WTC11 (cell line): ENCODE data around the gene KDM4F. TPM values are rescaled to one million over a fixed set of nuclear protein-coding genes. Genes with fewer than 3 reads are reported as not detected.

Source experiments
- ATAC-seq: fragments of 200-7000 bp; cut with Tn5 transposase; 2 replicates; pipeline ENCODE4 v1.10.0; 2021; ENCODE audit warnings: mild to moderate bottlenecking, moderate library complexity
- CTCF ChIA-PET: fragments of 300-600 bp; sonication (Branson Sonifier 250); formaldehyde crosslinking; loops from one replicate; lab custom pipeline; 2021; ENCODE audit warnings: antibody characterized with exemption; lab: Charles Lee
- POLR2A ChIA-PET: fragments of 350-600 bp; sonication (Branson Sonifier 250); formaldehyde crosslinking; loops from one replicate; lab custom pipeline; 2021; ENCODE audit warnings: antibody characterized with exemption; lab: Charles Lee
- DNase-seq: peaks from one replicate; pipeline ENCODE4 v3.0.0; 2021; ENCODE audit warnings: low spot score
- H3K27ac Mint-ChIP-seq: 2 replicates; pipeline ENCODE4 v1.8.0; 2021; ENCODE audit warnings: mixed read lengths
- H3K27me3 Mint-ChIP-seq: 2 replicates; pipeline ENCODE4 v1.8.0; 2021; ENCODE audit warnings: low read depth, mild to moderate bottlenecking, moderate library complexity, mixed read lengths
- H3K36me3 Mint-ChIP-seq: 2 replicates; pipeline ENCODE4 v1.8.0; 2021; ENCODE audit warnings: mixed read lengths
- H3K4me1 Mint-ChIP-seq: 2 replicates; pipeline ENCODE4 v1.8.0; 2022; ENCODE audit warnings: mixed read lengths
- H3K4me3 Mint-ChIP-seq: 2 replicates; pipeline ENCODE4 v1.8.0; 2021; ENCODE audit warnings: mild to moderate bottlenecking, moderate library complexity, mixed read lengths
- H3K9me3 Mint-ChIP-seq: 2 replicates; pipeline ENCODE4 v1.8.0; 2021; ENCODE audit warnings: mixed read lengths
- ESRRA ChIP-seq: sonication (generic); formaldehyde crosslinking; IDR thresholded peaks from 2 replicates; pipeline ENCODE4 v1.8.1; 2022; ENCODE audit warnings: mild to moderate bottlenecking, missing genetic modification reagents, borderline replicate concordance
- FOXP1 ChIP-seq: sonication (generic); formaldehyde crosslinking; IDR thresholded peaks from 2 replicates; pipeline ENCODE4 v1.8.0; 2022; ENCODE audit warnings: missing genetic modification reagents, mild to moderate bottlenecking, moderate library complexity, borderline replicate concordance
- HMGA2 ChIP-seq: fragments of 250-450 bp; sonication (Bioruptor Pico); IDR thresholded peaks from 2 replicates; pipeline ENCODE4 v1.4.0; 2021; ENCODE audit warnings: mild to moderate bottlenecking, moderate library complexity
- KAT7 ChIP-seq: sonication (generic); formaldehyde crosslinking; IDR thresholded peaks from 2 replicates; pipeline ENCODE4 v1.8.1; 2023; ENCODE audit warnings: missing genetic modification reagents, mild to moderate bottlenecking, borderline replicate concordance
- SP1 ChIP-seq: sonication (generic); formaldehyde crosslinking; conservative IDR thresholded peaks from 2 replicates; pipeline ENCODE4 v1.8.1; 2022; ENCODE audit warnings: missing genetic modification reagents
- ZNF512 ChIP-seq: sonication (generic); formaldehyde crosslinking; IDR thresholded peaks from 2 replicates; pipeline ENCODE4 v1.8.1; 2022; ENCODE audit warnings: missing genetic modification reagents, borderline replicate concordance
- ZNF532 ChIP-seq: fragments of 250-450 bp; sonication (Bioruptor Pico); IDR thresholded peaks from 2 replicates; pipeline ENCODE4 v1.9.0; 2021; ENCODE audit warnings: mild to moderate bottlenecking, borderline replicate concordance
- total RNA-seq: library from RNA; stranded (reverse); gene quantifications from 3 replicates; pipeline ENCODE4 v1.2.3, GENCODE V29; 2021
- TF ChIP-seq, protein P1 (sequence below): sonication (generic); formaldehyde crosslinking; IDR thresholded peaks from 2 replicates; pipeline ENCODE4 v1.8.1; 2022; ENCODE audit warnings: mild to moderate bottlenecking, moderate library complexity, missing genetic modification reagents
- TF ChIP-seq, protein P2 (sequence below): sonication (generic); formaldehyde crosslinking; IDR thresholded peaks from 2 replicates; pipeline ENCODE4 v1.8.1; 2023; ENCODE audit warnings: mild to moderate bottlenecking, moderate library complexity, missing genetic modification reagents
- TF ChIP-seq, protein P3 (sequence below): sonication (generic); formaldehyde crosslinking; IDR thresholded peaks from 2 replicates; pipeline ENCODE4 v1.8.0; 2022; ENCODE audit warnings: missing genetic modification reagents
- TF ChIP-seq, protein P4 (sequence below): sonication (generic); formaldehyde crosslinking; IDR thresholded peaks from 2 replicates; pipeline ENCODE4 v1.8.0; 2023; ENCODE audit warnings: missing genetic modification reagents

Gene KDM4F
- total RNA-seq, 1 experiment from 2014 or later, result not detected

GRCh38 chr11:95089620-95090542 lies 40.7 kb downstream of the KDM4F start, which contains the start of gene ENDOD1 (continued):
- TF ChIP-seq ZNF512 (CRISPR knock-in tag) (no peak), FOXP1 (CRISPR knock-in tag) (peak; percentile 65; the same call in 1 of the 2 replicates), SP1 (CRISPR knock-in tag) (peak; percentile 71; the same call in 1 of the 2 replicates), ESRRA (CRISPR knock-in tag) (peak; percentile 43; the same call in 1 of the 2 replicates), HMGA2 (CRISPR knock-in tag) (no peak), KAT7 (CRISPR knock-in tag) (peak; percentile 97)
- TF ChIP-seq, protein P1, sequence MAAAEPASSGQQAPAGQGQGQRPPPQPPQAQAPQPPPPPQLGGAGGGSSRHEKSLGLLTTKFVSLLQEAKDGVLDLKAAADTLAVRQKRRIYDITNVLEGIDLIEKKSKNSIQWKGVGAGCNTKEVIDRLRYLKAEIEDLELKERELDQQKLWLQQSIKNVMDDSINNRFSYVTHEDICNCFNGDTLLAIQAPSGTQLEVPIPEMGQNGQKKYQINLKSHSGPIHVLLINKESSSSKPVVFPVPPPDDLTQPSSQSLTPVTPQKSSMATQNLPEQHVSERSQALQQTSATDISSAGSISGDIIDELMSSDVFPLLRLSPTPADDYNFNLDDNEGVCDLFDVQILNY (CRISPR knock-in tag), result peak; percentile 76
- TF ChIP-seq, protein P2, sequence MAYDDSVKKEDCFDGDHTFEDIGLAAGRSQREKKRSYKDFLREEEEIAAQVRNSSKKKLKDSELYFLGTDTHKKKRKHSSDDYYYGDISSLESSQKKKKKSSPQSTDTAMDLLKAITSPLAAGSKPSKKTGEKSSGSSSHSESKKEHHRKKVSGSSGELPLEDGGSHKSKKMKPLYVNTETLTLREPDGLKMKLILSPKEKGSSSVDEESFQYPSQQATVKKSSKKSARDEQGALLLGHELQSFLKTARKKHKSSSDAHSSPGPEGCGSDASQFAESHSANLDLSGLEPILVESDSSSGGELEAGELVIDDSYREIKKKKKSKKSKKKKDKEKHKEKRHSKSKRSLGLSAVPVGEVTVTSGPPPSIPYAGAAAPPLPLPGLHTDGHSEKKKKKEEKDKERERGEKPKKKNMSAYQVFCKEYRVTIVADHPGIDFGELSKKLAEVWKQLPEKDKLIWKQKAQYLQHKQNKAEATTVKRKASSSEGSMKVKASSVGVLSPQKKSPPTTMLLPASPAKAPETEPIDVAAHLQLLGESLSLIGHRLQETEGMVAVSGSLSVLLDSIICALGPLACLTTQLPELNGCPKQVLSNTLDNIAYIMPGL (CRISPR knock-in tag), result peak; percentile 56; the same call in 1 of the 2 replicates
- TF ChIP-seq, protein P3, sequence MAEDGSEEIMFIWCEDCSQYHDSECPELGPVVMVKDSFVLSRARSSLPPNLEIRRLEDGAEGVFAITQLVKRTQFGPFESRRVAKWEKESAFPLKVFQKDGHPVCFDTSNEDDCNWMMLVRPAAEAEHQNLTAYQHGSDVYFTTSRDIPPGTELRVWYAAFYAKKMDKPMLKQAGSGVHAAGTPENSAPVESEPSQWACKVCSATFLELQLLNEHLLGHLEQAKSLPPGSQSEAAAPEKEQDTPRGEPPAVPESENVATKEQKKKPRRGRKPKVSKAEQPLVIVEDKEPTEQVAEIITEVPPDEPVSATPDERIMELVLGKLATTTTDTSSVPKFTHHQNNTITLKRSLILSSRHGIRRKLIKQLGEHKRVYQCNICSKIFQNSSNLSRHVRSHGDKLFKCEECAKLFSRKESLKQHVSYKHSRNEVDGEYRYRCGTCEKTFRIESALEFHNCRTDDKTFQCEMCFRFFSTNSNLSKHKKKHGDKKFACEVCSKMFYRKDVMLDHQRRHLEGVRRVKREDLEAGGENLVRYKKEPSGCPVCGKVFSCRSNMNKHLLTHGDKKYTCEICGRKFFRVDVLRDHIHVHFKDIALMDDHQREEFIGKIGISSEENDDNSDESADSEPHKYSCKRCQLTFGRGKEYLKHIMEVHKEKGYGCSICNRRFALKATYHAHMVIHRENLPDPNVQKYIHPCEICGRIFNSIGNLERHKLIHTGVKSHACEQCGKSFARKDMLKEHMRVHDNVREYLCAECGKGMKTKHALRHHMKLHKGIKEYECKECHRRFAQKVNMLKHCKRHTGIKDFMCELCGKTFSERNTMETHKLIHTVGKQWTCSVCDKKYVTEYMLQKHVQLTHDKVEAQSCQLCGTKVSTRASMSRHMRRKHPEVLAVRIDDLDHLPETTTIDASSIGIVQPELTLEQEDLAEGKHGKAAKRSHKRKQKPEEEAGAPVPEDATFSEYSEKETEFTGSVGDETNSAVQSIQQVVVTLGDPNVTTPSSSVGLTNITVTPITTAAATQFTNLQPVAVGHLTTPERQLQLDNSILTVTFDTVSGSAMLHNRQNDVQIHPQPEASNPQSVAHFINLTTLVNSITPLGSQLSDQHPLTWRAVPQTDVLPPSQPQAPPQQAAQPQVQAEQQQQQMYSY, result peak; percentile 30; the same call in 1 of the 2 replicates
- TF ChIP-seq, all 79 proteins: peak for 13

DNA sequence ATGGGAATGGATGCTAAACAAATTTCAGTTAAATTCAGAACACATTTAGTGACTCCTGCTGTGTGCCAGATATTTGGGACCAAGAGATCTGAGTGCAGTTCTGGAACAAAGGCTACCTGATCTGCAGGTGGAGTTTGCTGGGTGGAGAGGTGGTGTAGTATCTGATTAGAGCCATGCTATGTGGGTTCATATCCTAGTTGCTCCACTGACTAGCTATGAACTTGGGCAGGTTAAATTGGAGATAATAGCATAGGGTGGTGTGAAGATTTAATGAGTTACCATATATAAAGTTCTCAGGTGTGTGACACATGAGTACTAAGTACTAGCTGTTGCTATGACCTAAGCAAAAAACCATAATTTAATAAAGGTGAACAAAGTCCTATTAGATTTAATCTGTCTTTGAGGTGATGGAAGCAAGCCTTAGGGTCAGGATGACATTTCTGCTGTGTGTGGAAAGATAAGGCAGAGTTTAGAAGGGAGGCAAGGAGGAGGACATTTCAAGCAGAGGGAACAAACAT lies 42.5 kb downstream of the KDM4F start:
- DNase-seq, result no peak
- POLR2A ChIA-PET, result no interaction called here
- Mint-ChIP-seq H3K27ac (no peak overlapping the region), H3K4me1 (peaks cover 37% of the 10 kb centered on the region), H3K27me3 (peaks cover 53% of the 10 kb centered on the region), H3K4me3 (no peak overlapping the region), H3K36me3 (no peaks in the 10 kb centered on the region), H3K9me3 (no peaks in the 10 kb centered on the region)
- ATAC-seq, result no peak
- CTCF ChIA-PET, result interaction anchor here (1.2 to 3.6 kb wide), 4 partner anchors 13 to 60 kb away, joined by 3 to 32 read pairs (median 6); partner anchors contain the start of gene SRSF8
- TF ChIP-seq, protein P4, sequence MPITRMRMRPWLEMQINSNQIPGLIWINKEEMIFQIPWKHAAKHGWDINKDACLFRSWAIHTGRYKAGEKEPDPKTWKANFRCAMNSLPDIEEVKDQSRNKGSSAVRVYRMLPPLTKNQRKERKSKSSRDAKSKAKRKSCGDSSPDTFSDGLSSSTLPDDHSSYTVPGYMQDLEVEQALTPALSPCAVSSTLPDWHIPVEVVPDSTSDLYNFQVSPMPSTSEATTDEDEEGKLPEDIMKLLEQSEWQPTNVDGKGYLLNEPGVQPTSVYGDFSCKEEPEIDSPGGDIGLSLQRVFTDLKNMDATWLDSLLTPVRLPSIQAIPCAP (CRISPR knock-in tag), result no peak
- TF ChIP-seq ZNF512 (CRISPR knock-in tag), result no peak
- no peak for TF ChIP-seq ZNF532 (CRISPR knock-in tag)
